SJSA1 (cell line): ENCODE data around the gene SLTM. TPM values are rescaled to one million over a fixed set of nuclear protein-coding genes. Genes with fewer than 3 reads are reported as not detected.
"Not testable (repeated sequence)": the region's sequence is repeated elsewhere in the genome, so short reads cannot be mapped to it uniquely, and the experiment has no call there.

Experiments used
- DNase-seq, 2 experiments: peaks; one replicate each; pipeline ENCODE4 v3.0.0-alpha.2; 2015 to 2020; ENCODE audit warnings: low spot score in 2 of 2, low read depth in 1 of 2
- H3K27ac ChIP-seq: fragments of 250-450 bp; sonication (Bioruptor Pico); 2 replicates; pipeline ENCODE4 v1.5.1; 2020; ENCODE audit warnings: mild to moderate bottlenecking, moderate library complexity
- H3K27me3 ChIP-seq: fragments of 250-450 bp; sonication (Bioruptor Pico); replicated peaks from 2 replicates; pipeline ENCODE4 v1.5.1; 2020; ENCODE audit warnings: mild to moderate bottlenecking, moderate library complexity
- H3K36me3 ChIP-seq: fragments of 250-450 bp; sonication (Bioruptor Pico); 2 replicates; pipeline ENCODE4 v1.5.1; 2020; ENCODE audit warnings: mild to moderate bottlenecking
- H3K4me1 ChIP-seq: fragments of 250-450 bp; sonication (Bioruptor Pico); replicated peaks from 2 replicates; pipeline ENCODE4 v1.6.1; 2021; ENCODE audit warnings: mild to moderate bottlenecking
- H3K4me3 ChIP-seq: fragments of 250-450 bp; sonication (Bioruptor Pico); 2 replicates; pipeline ENCODE4 v1.5.1; 2020; ENCODE audit warnings: mild to moderate bottlenecking
- H3K9me3 ChIP-seq: fragments of 250-450 bp; sonication (Bioruptor Pico); replicated peaks from 2 replicates; pipeline ENCODE4 v1.5.1; 2020; ENCODE audit warnings: mild to moderate bottlenecking
- total RNA-seq: library from RNA; depleted of rRNA; stranded (reverse); fragments of >200 nt; shearing (Covaris generic); gene quantifications from 2 replicates; pipeline ENCODE4 v1.2.3, GENCODE V29; 2014

The SLTM gene
- total RNA-seq, 1 experiment from 2014 or later, result 71.9 TPM

GRCh38 chr15:58877999-58878825 is 55.3 kb downstream of the SLTM start:
- Histone ChIP-seq H3K36me3 (peaks cover 72% of the 10 kb centered on the region), H3K9me3 (no peaks in the 10 kb centered on the region), H3K4me3 (no peak overlapping the region), H3K27me3 (no peaks in the 10 kb centered on the region), H3K27ac (no peak overlapping the region), H3K4me1 (no peaks in the 10 kb centered on the region)
- no peak for DNase-seq

GRCh38 chr15:58876306-58877106 is 57.0 kb downstream of the SLTM start:
- H3K27ac ChIP-seq, result no peak overlapping the region
- no peaks in the 10 kb centered on the region for H3K27me3 ChIP-seq
- H3K36me3 ChIP-seq, result peaks cover 54% of the 10 kb centered on the region
- H3K4me3 ChIP-seq, result no peak overlapping the region
- H3K9me3 ChIP-seq, result no peaks in the 10 kb centered on the region
- H3K4me1 ChIP-seq, result no peaks in the 10 kb centered on the region
- DNase-seq, result no peak

- Histone ChIP-seq H3K4me3 (no peak overlapping the region), H3K4me1 (no peaks in the 10 kb centered on the region), H3K36me3 (peaks cover 43% of the 10 kb centered on the region), H3K27me3 (no peaks in the 10 kb centered on the region), H3K27ac (no peak overlapping the region), H3K9me3 (no peaks in the 10 kb centered on the region)
- DNase-seq, result no peak
Measured at GRCh38 chr15:58875343-58875742, 58.1 kb downstream of the SLTM start.

GRCh38 chr15:58873267-58873666 is 60.2 kb downstream of the SLTM start:
- H3K4me1 ChIP-seq, result no peaks in the 10 kb centered on the region
- H3K27ac ChIP-seq, result no peak overlapping the region
- H3K36me3 ChIP-seq, result peaks cover 22% of the 10 kb centered on the region
- H3K27me3 ChIP-seq, result no peaks in the 10 kb centered on the region
- no peak overlapping the region for H3K4me3 ChIP-seq
- DNase-seq, result no peak
- no peaks in the 10 kb centered on the region for H3K9me3 ChIP-seq

GRCh38 chr15:58870451-58870850 is 63.0 kb downstream of the SLTM start:
- DNase-seq, result no peak
- Histone ChIP-seq H3K27me3 (no peaks in the 10 kb centered on the region), H3K27ac (no peak overlapping the region), H3K9me3 (no peaks in the 10 kb centered on the region), H3K36me3 (no peaks in the 10 kb centered on the region), H3K4me3 (no peak overlapping the region), H3K4me1 (no peaks in the 10 kb centered on the region)

GRCh38 chr15:58867926-58868325 is 65.6 kb downstream of the SLTM start:
- Histone ChIP-seq H3K27ac (no peak overlapping the region), H3K4me1 (no peaks in the 10 kb centered on the region), H3K27me3 (no peaks in the 10 kb centered on the region), H3K4me3 (no peak overlapping the region), H3K9me3 (no peaks in the 10 kb centered on the region), H3K36me3 (no peaks in the 10 kb centered on the region)
- no peak for DNase-seq

- H3K4me3 ChIP-seq, result no peak overlapping the region
- no peaks in the 10 kb centered on the region for H3K9me3 ChIP-seq
- no peaks in the 10 kb centered on the region for H3K27me3 ChIP-seq
- DNase-seq, result no peak
- H3K4me1 ChIP-seq, result no peaks in the 10 kb centered on the region
- no peak overlapping the region for H3K27ac ChIP-seq
- no peaks in the 10 kb centered on the region for H3K36me3 ChIP-seq
Measured at GRCh38 chr15:58865425-58865880, 68.0 kb downstream of the SLTM start.

GRCh38 chr15:58864602-58865424 is 68.7 kb downstream of the SLTM start:
- Histone ChIP-seq H3K9me3 (no peaks in the 10 kb centered on the region), H3K4me3 (no peak overlapping the region), H3K27me3 (no peaks in the 10 kb centered on the region), H3K4me1 (no peaks in the 10 kb centered on the region), H3K36me3 (no peaks in the 10 kb centered on the region), H3K27ac (no peak overlapping the region)
- DNase-seq, result no peak

- DNase-seq, result no peak
- no peak overlapping the region for H3K4me3 ChIP-seq
- H3K36me3 ChIP-seq, result no peaks in the 10 kb centered on the region
- no peaks in the 10 kb centered on the region for H3K27me3 ChIP-seq
- H3K27ac ChIP-seq, result no peak overlapping the region
- no peaks in the 10 kb centered on the region for H3K4me1 ChIP-seq
- no peaks in the 10 kb centered on the region for H3K9me3 ChIP-seq
Measured at GRCh38 chr15:58862326-58862725, 71.2 kb downstream of the SLTM start.

- not testable (repeated sequence) for H3K27me3 ChIP-seq, H3K9me3 ChIP-seq, H3K27ac ChIP-seq, H3K36me3 ChIP-seq, DNase-seq, H3K4me3 ChIP-seq
- peaks cover 11% of the 10 kb centered on the region for H3K4me1 ChIP-seq
Measured at GRCh38 chr15:58856621-58857020, 76.9 kb downstream of the SLTM start.

- Histone ChIP-seq H3K4me3 (no peak overlapping the region), H3K36me3 (0 out of 2 replicates have a peak, but pooled peaks cover 3% of the 10 kb centered on the region), H3K9me3 (no peaks in the 10 kb centered on the region), H3K27me3 (no peaks in the 10 kb centered on the region), H3K4me1 (peaks cover 11% of the 10 kb centered on the region), H3K27ac (no peak overlapping the region)
- peak in 1 of 2 experiments; percentile 78 for DNase-seq
Measured at GRCh38 chr15:58856086-58856485, 77.4 kb downstream of the SLTM start.

- Histone ChIP-seq H3K27me3 (no peaks in the 10 kb centered on the region), H3K9me3 (no peaks in the 10 kb centered on the region), H3K4me1 (peaks cover 11% of the 10 kb centered on the region), H3K27ac (no peak overlapping the region), H3K4me3 (no peak overlapping the region), H3K36me3 (0 out of 2 replicates have a peak, but pooled peaks cover 3% of the 10 kb centered on the region)
- DNase-seq, result no peak
Measured at GRCh38 chr15:58854593-58854992, 78.9 kb downstream of the SLTM start.

- Histone ChIP-seq H3K36me3 (0 out of 2 replicates have a peak, but pooled peaks cover 3% of the 10 kb centered on the region), H3K4me1 (peaks cover 11% of the 10 kb centered on the region), H3K27ac (no peak overlapping the region), H3K4me3 (no peak overlapping the region), H3K27me3 (no peaks in the 10 kb centered on the region), H3K9me3 (no peaks in the 10 kb centered on the region)
- DNase-seq, result no peak
Measured at GRCh38 chr15:58852347-58852746, 81.1 kb downstream of the SLTM start.
